Naive thymus-derived CD8-positive, alpha-beta T cell (primary cell): ENCODE results near the gene ATP6V1G3. TPM values are rescaled to one million over a fixed set of nuclear protein-coding genes. Genes with fewer than 3 reads are reported as not detected.
"Not testable (repeated sequence)": the region's sequence is repeated elsewhere in the genome, so short reads cannot be mapped to it uniquely, and the experiment has no call there.

Experiments used
- ATAC-seq, 2 donors: fragments of 150-1000 bp; cut with Tn5 transposase in 1 of 2; sonication (Bioruptor Pico), chemical (Tn5 transposase) in 1 of 2; 1 replicate in 1 of 2; 2 replicates in 1 of 2; pipeline ENCODE4 v1.10.0; 2021; ENCODE audit warnings: mild to moderate bottlenecking in 2 of 2, moderate library complexity in 2 of 2
- POLR2A ChIA-PET: fragments of 350-600 bp; sonication (Branson Sonifier 250); formaldehyde crosslinking; loops from one replicate; lab custom pipeline; 2021; ENCODE audit warnings: antibody characterized with exemption; lab: Charles Lee
- DNase-seq, 10 donors: peaks; one replicate each; pipeline versions ENCODE4 v3.0.0 to v3.0.0-alpha.2; 2020 to 2022
- H3K27ac Mint-ChIP-seq, 10 donors: one replicate each; pipeline ENCODE4 v1.8.0; 2020 to 2022; ENCODE audit warnings: mild to moderate bottlenecking in 10 of 10, mixed read lengths in 10 of 10, moderate library complexity in 4 of 10, inconsistent platforms in 1 of 10
- H3K27me3 Mint-ChIP-seq, 5 donors: one replicate each; pipeline ENCODE4 v1.8.0; 2021 to 2022; ENCODE audit warnings: mixed read lengths in 5 of 5
- H3K36me3 Mint-ChIP-seq, 3 donors: one replicate each; pipeline ENCODE4 v1.8.0; 2020 to 2022; ENCODE audit warnings: mixed read lengths in 3 of 3, mild to moderate bottlenecking in 2 of 3, inconsistent platforms in 1 of 3
- H3K4me1 Mint-ChIP-seq, 4 donors: one replicate each; pipeline ENCODE4 v1.8.0; 2021 to 2022; ENCODE audit warnings: mixed read lengths in 4 of 4
- H3K4me3 Mint-ChIP-seq, 10 donors: one replicate each; pipeline ENCODE4 v1.8.0; 2020 to 2022; ENCODE audit warnings: mild to moderate bottlenecking in 10 of 10, mixed read lengths in 10 of 10, moderate library complexity in 6 of 10, inconsistent platforms in 1 of 10
- H3K9me3 Mint-ChIP-seq, 9 donors: one replicate each; pipeline ENCODE4 v1.8.0; 2020 to 2022; ENCODE audit warnings: mixed read lengths in 9 of 9, mild to moderate bottlenecking in 3 of 9, inconsistent platforms in 1 of 9, moderate library complexity in 1 of 9
- polyA plus RNA-seq, 3 donors: library from polyadenylated mRNA; unstranded; fragments of 300-500 nt; fragmentation: Illumina TruSeq; gene quantifications; one replicate each; pipeline ENCODE4 v1.2.3, GENCODE V29; 2021
- total RNA-seq, 8 experiments: library from RNA in 2 of 8; stranded (reverse) in 2 of 8; gene quantifications; one replicate each; pipeline ENCODE4 v1.2.3 and lab custom pipeline; 2021 to 2026

The ATP6V1G3 gene
- total and polyA plus RNA-seq, 5 experiments from 2014 or later: not detected

DNA sequence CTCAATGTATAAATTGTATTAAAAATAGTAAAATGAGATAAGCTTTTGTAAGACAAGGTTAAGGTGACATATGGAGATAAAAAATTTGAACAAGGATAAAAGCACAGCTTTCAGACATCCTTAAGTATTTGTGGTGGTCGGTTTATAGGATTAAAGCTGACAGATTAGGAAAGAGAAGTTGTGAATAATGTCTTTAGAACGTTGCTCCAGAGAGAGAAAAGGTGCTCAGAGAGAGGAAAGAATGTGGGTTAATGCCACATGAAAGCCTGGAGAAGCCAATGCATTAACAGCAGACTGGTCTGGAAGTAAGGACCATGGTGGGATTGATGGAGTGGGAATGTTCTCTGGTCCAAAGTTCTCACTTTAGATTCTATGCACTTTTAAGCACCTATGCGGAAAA is 44.8 kb downstream of the ATP6V1G3 start:
- no peak overlapping the region for H3K4me3 Mint-ChIP-seq
- peaks cover 0 to 19% (median 6%) of the 10 kb centered on the region in 4 donors for H3K4me1 Mint-ChIP-seq
- DNase-seq: no peak
- peaks cover 0 to 12% (median 0%) of the 10 kb centered on the region in 3 donors for H3K36me3 Mint-ChIP-seq
- ATAC-seq: no peak
- H3K9me3 Mint-ChIP-seq: peaks cover 0 to 14% (median 0%) of the 10 kb centered on the region in 9 donors
- no peaks in the 10 kb centered on the region for H3K27me3 Mint-ChIP-seq
- POLR2A ChIA-PET: no interaction called here
- H3K27ac Mint-ChIP-seq: no peak overlapping the region

GRCh38 chr1:198494658-198495103 is 45.8 kb downstream of the ATP6V1G3 start:
- peaks cover 5 to 15% (median 6%) of the 10 kb centered on the region in 4 donors for H3K4me1 Mint-ChIP-seq
- peaks cover 0 to 5% (median 0%) of the 10 kb centered on the region in 9 donors for H3K9me3 Mint-ChIP-seq
- POLR2A ChIA-PET: no interaction called here
- H3K4me3 Mint-ChIP-seq: no peak overlapping the region
- no peak for ATAC-seq
- no peak overlapping the region for H3K27ac Mint-ChIP-seq
- no peak for DNase-seq
- peaks cover 0 to 7% (median 0%) of the 10 kb centered on the region in 3 donors for H3K36me3 Mint-ChIP-seq
- no peaks in the 10 kb centered on the region for H3K27me3 Mint-ChIP-seq

GRCh38 chr1:198494139-198494538 is 46.3 kb downstream of the ATP6V1G3 start:
- peaks cover 0 to 7% (median 0%) of the 10 kb centered on the region in 3 donors for H3K36me3 Mint-ChIP-seq
- ATAC-seq (no peak), DNase-seq (no peak)
- H3K27me3 Mint-ChIP-seq: no peaks in the 10 kb centered on the region
- POLR2A ChIA-PET: no interaction called here
- H3K9me3 Mint-ChIP-seq: no peaks in the 10 kb centered on the region
- H3K4me3 Mint-ChIP-seq: no peak overlapping the region
- H3K27ac Mint-ChIP-seq: peak overlapping the region in 1 of 10 donors; percentile 7
- H3K4me1 Mint-ChIP-seq: peaks cover 5 to 15% (median 6%) of the 10 kb centered on the region in 4 donors

DNA sequence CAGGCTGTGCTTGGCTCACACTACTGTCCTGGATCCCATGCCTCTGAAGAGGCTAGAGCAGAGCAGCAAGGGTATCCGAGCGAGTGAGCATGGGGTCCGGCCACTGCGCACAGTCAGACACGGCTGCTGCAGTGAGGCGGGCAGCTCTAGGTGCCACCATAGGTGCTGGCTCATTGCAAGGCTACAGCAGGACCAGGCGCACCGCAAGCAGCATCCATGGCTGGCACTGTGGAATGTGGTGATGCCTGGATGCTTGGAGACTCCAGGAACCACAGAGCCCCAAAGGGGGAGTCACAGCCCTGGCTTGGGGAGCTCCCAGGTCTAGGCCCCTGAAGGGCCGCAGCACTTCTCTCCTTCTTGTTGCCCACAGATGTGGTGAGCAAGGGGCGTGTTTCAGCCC is 47.2 kb downstream of the ATP6V1G3 start:
- Mint-ChIP-seq H3K27me3 (no peaks in the 10 kb centered on the region), H3K27ac (no peak overlapping the region), H3K36me3 (peaks cover 0 to 7% (median 0%) of the 10 kb centered on the region in 3 donors), H3K4me1 (peaks cover 5 to 11% (median 6%) of the 10 kb centered on the region in 4 donors), H3K4me3 (no peak overlapping the region), H3K9me3 (no peaks in the 10 kb centered on the region)
- no peak for DNase-seq
- POLR2A ChIA-PET: no interaction called here
- ATAC-seq: no peak

DNA sequence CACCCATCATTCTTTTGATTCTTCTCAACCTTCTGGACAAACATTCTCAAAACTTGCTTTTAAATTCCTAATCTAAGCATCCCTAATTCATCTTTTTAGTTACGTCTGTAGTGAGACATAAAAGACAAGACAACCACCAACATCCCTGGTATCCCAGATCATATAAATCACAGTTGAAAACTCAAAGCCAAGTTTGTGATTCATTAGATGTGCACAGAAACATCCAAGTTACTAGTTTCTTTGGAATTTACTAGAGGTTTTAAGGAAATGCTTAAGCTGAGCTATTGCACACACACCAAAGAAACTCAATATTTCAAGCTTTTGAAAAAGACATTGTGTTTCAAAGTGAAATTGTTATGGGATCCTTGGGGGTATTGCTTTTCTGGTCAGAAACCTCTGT is 47.6 kb downstream of the ATP6V1G3 start:
- no peaks in the 10 kb centered on the region for H3K9me3 Mint-ChIP-seq
- H3K4me1 Mint-ChIP-seq: peaks cover 5 to 7% (median 6%) of the 10 kb centered on the region in 4 donors
- peaks cover 0 to 6% (median 0%) of the 10 kb centered on the region in 3 donors for H3K36me3 Mint-ChIP-seq
- ATAC-seq (no peak), DNase-seq (no peak)
- no peaks in the 10 kb centered on the region for H3K27me3 Mint-ChIP-seq
- POLR2A ChIA-PET: no interaction called here
- no peak overlapping the region for H3K4me3 Mint-ChIP-seq
- no peak overlapping the region for H3K27ac Mint-ChIP-seq

DNA sequence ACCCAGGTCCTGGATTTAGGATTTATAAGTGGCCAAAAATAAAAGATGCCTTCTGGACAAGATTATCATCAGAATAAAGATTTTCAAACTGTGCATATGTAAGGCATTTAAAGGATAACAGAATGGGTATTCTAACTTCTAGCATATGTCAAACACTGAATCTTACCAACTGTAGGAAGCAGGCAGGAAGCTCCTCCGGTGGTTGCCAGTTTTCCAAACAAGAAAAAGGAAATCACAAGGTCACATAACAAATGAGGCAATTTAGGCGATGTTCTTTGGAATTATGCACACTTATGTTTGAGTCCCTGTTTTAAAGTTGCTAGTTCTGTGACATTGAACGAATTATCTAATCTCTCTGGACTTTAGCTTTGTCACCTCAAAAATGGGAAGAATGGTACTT is 48.9 kb downstream of the ATP6V1G3 start:
- Mint-ChIP-seq H3K36me3 (no peaks in the 10 kb centered on the region), H3K4me3 (no peak overlapping the region), H3K4me1 (peaks cover 0 to 5% (median 0%) of the 10 kb centered on the region in 4 donors), H3K9me3 (no peaks in the 10 kb centered on the region), H3K27me3 (no peaks in the 10 kb centered on the region), H3K27ac (no peak overlapping the region)
- POLR2A ChIA-PET: interaction anchor here (0.6 kb wide), 1 partner anchor 71 kb away, joined by 4 read pairs; no protein-coding TSS in a partner anchor
- ATAC-seq (no peak), DNase-seq (no peak)

DNA sequence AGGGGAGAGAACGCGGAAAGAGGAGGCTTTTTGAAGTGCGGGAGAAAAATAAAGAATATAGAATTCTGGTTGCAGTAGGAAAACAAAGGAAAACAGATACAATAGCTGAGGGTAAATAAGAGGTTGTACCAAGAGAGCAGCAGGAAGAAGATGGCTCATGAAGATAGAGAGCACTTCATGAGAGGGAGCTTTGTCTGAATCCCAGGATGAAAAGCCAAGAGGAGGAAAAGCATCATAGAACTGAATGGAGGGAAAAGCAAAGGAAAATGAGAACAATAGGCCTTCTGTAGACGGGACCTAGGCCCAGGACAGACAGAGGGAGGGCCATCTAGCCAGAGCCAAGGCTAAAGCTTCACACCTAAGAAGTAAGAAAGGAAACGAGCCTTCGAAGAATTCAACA is 49.5 kb downstream of the ATP6V1G3 start:
- H3K27ac Mint-ChIP-seq: no peak overlapping the region
- no peaks in the 10 kb centered on the region for H3K27me3 Mint-ChIP-seq
- H3K4me1 Mint-ChIP-seq: peaks cover 0 to 5% (median 0%) of the 10 kb centered on the region in 4 donors
- ATAC-seq (no peak), DNase-seq (no peak)
- no peaks in the 10 kb centered on the region for H3K9me3 Mint-ChIP-seq
- POLR2A ChIA-PET: no interaction called here
- H3K36me3 Mint-ChIP-seq: no peaks in the 10 kb centered on the region
- no peak overlapping the region for H3K4me3 Mint-ChIP-seq

- ATAC-seq: no peak
- no peak for DNase-seq
- Mint-ChIP-seq H3K27me3 (no peaks in the 10 kb centered on the region), H3K27ac (peak overlapping the region in 1 of 10 donors; percentile 7), H3K4me3 (no peak overlapping the region), H3K4me1 (peaks cover 0 to 5% (median 0%) of the 10 kb centered on the region in 4 donors), H3K36me3 (no peaks in the 10 kb centered on the region), H3K9me3 (no peaks in the 10 kb centered on the region)
- POLR2A ChIA-PET: no interaction called here
Observed at GRCh38 chr1:198490224-198490623, 50.3 kb downstream of the ATP6V1G3 start.

GRCh38 chr1:198486903-198487302 is 53.6 kb downstream of the ATP6V1G3 start:
- no peaks in the 10 kb centered on the region for H3K36me3 Mint-ChIP-seq
- DNase-seq (no peak), ATAC-seq (no peak)

DNA sequence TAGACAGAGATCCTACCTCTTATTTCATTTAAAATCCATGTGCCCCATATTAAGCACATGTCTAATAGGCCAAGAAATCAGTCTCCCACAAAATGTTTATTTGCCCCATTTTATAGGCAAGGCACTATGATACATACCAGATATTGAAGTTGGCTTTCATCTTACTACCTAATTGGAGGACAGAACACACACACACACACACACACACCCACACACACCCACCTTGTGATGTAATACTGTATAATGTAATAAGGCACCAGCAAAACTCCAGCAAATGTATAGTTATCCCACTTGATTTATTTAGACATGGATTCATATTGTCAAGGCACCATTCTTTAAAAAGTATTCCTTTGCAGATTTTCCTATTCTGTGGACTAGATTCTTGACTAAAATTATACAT is 56.8 kb downstream of the ATP6V1G3 start:
- ATAC-seq: no peak
- Mint-ChIP-seq H3K4me1 (no peaks in the 10 kb centered on the region), H3K27me3 (no peaks in the 10 kb centered on the region), H3K27ac (no peak overlapping the region), H3K9me3 (peaks cover 0 to 4% (median 0%) of the 10 kb centered on the region in 9 donors), H3K4me3 (no peak overlapping the region), H3K36me3 (peaks cover 0 to 4% (median 0%) of the 10 kb centered on the region in 3 donors)
- DNase-seq: no peak
- POLR2A ChIA-PET: no interaction called here

More at GRCh38 chr1:198486903-198487302, 53.6 kb downstream of the ATP6V1G3 start:
- no peak overlapping the region for H3K27ac Mint-ChIP-seq
- no peaks in the 10 kb centered on the region for H3K9me3 Mint-ChIP-seq
- POLR2A ChIA-PET: interaction anchor here (0.5 kb wide), 1 partner anchor 12 kb away, joined by 3 read pairs; no protein-coding TSS in a partner anchor
- no peak overlapping the region for H3K4me3 Mint-ChIP-seq
- peaks cover 0 to 5% (median 0%) of the 10 kb centered on the region in 4 donors for H3K4me1 Mint-ChIP-seq
- H3K27me3 Mint-ChIP-seq: no peaks in the 10 kb centered on the region

DNA sequence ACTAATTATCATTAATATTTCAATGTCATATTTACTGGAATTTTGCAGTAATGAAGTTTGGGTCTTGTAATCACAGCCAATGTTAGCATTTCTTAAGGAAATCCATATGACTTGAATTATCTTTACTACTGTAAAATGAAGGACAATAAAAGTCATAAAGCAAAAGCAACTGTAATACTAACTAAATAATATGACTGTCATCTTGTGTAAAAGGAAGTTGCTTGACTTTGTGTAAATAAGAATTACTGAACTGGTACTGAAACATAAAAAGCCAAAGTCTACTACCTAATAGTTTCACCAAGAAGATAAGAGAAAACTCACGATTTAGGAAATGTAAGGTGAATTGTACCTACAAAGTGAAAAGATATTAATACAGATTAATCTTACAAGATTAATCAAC is 57.5 kb downstream of the ATP6V1G3 start:
- Mint-ChIP-seq H3K9me3 (peaks cover 0 to 4% (median 0%) of the 10 kb centered on the region in 9 donors), H3K4me1 (no peaks in the 10 kb centered on the region), H3K4me3 (no peak overlapping the region), H3K27ac (no peak overlapping the region), H3K36me3 (peaks cover 0 to 4% (median 0%) of the 10 kb centered on the region in 3 donors), H3K27me3 (no peaks in the 10 kb centered on the region)
- DNase-seq (no peak), ATAC-seq (no peak)
- POLR2A ChIA-PET: no interaction called here

DNA sequence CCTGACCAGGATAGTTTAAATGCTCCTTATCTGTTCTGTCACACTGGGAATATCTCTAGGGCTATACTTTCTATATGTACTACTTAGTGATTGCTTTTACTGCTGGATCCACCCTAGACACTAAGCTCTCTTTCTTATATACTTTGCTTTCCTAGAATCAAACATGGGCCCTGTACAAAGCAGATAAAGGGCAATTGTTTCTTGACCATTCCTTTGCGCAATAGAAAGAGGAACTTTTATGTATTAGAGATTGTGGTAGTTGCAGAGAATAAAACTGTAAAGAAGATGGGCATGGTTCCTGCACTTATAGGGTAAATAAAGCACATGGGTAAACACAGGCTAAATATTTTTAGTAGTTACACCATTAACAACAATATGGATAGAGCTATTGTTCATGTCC is 58.8 kb downstream of the ATP6V1G3 start:
- POLR2A ChIA-PET: interaction anchor here (0.6 kb wide), 1 partner anchor 97 kb away, joined by 3 read pairs; no protein-coding TSS in a partner anchor

DNA sequence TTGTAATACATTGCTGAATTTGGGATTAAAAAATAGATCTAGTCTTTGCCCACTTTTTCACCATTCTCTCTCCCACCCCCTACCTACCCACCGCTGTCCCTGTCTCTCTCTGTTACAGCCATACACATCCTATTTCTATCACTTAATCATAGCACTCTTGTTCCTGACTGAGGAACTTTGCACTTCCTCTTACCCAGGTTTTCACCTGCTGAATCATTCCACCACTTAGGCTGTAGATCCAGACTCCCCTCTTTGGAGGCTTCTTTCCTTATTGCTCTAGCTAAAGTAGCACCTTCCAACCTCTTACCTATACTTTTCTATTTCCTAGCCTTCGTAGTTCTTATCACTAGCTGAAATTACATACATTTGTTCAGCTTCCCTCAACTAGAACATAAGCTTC is 59.6 kb downstream of the ATP6V1G3 start:
- POLR2A ChIA-PET: no interaction called here

More for the DNA sequence above, 58.8 kb downstream of the ATP6V1G3 start:
- Mint-ChIP-seq H3K4me3 (no peak overlapping the region), H3K27me3 (no peaks in the 10 kb centered on the region), H3K27ac (no peak overlapping the region), H3K9me3 (peaks cover 0 to 4% (median 0%) of the 10 kb centered on the region in 9 donors), H3K4me1 (no peaks in the 10 kb centered on the region), H3K36me3 (peaks cover 0 to 4% (median 0%) of the 10 kb centered on the region in 3 donors)
- DNase-seq (no peak), ATAC-seq (no peak)

DNA sequence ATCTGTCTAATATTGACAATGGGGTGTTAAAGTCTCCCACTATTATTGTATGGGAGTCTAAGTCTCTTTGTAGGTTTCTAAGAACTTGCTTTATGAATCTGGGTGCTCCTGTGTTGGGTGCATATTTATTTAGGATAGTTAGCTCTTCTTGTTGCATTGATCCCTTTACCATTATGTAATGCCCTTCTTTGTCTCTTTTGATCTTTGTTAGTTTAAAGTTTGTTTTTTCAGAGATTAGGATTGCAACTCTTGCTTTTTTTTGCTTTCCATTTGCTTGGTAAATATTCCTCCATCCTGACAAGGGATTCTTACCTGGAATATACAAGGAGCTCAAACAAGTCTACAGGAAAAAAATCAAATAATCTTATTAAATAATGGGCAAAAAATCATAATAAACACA is 63.1 kb downstream of the ATP6V1G3 start:
- H3K27me3 Mint-ChIP-seq, H3K4me1 Mint-ChIP-seq, H3K36me3 Mint-ChIP-seq, H3K27ac Mint-ChIP-seq, H3K4me3 Mint-ChIP-seq, POLR2A ChIA-PET, ATAC-seq, DNase-seq: not testable (repeated sequence)
- peaks cover 0 to 23% (median 18%) of the 10 kb centered on the region in 9 donors for H3K9me3 Mint-ChIP-seq

More for the DNA sequence above, 59.6 kb downstream of the ATP6V1G3 start:
- no peak for DNase-seq
- Mint-ChIP-seq H3K4me1 (no peaks in the 10 kb centered on the region), H3K27ac (no peak overlapping the region), H3K9me3 (peaks cover 0 to 5% (median 0%) of the 10 kb centered on the region in 9 donors), H3K4me3 (no peak overlapping the region), H3K36me3 (peaks cover 0 to 4% (median 0%) of the 10 kb centered on the region in 3 donors), H3K27me3 (no peaks in the 10 kb centered on the region)
- ATAC-seq: no peak
